ENCODE data around the gene MPV17L2.

DNA sequence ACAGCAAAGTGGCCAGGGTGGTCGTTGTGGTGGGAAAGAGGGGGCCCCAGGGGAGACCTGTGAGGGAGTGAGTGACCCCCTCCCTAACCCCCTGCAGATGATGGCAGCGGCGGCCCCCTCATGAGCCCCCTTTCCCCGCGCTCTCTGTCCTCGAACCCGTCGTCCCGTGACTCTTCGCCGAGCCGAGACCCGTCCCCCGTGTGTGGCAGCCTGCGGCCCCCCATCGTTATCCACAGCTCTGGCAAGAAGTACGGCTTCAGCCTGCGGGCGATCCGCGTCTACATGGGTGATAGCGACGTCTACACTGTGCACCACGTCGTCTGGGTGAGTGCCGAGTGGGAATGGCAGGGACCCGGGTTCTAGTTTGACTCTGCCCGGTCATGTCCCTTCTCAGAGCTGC lies 48.1 kb upstream of the MPV17L2 start:
- no peak for TF ChIP-seq CTCF (conservative IDR thresholded peaks at IDR 0.05)
- no peak for TF ChIP-seq EZH2 (IDR thresholded peaks at IDR 0.05; ENCODE audit: low read depth)

All from PC-9 (cell line).